Parathyroid adenoma (tissue), 2 donors: ENCODE data around the gene ANTXRL.
A peak's percentile ranks its signal among the peaks of the same experiment; 100 is the strongest.

Source experiments
- H2AFZ ChIP-seq: fragments of 300-600 bp; sonication (generic); one replicate; pipeline ENCODE4 v1.7.0; 2017; ENCODE audit warnings: antibody characterized with exemption, mild to moderate bottlenecking
- H3K27ac ChIP-seq: fragments of 300-600 bp; sonication (generic); one replicate; pipeline ENCODE4 v1.7.0; 2017
- H3K27me3 ChIP-seq: fragments of 300-600 bp; sonication (generic); one replicate; pipeline ENCODE4 v1.7.0; 2017; ENCODE audit warnings: low read length; ENCODE audit not compliant: control insufficient read depth, insufficient read depth
- H3K36me3 ChIP-seq: fragments of 300-600 bp; sonication (generic); one replicate; pipeline ENCODE4 v1.7.0; 2017; ENCODE audit warnings: low read length; ENCODE audit not compliant: control insufficient read depth, insufficient read depth
- H3K4me1 ChIP-seq: fragments of 300-600 bp; sonication (generic); one replicate; pipeline ENCODE4 v1.7.0; 2017; ENCODE audit warnings: control low read depth
- H3K4me2 ChIP-seq: fragments of 300-600 bp; sonication (generic); one replicate; pipeline ENCODE4 v1.7.0; 2017; ENCODE audit warnings: low read length
- H3K4me3 ChIP-seq: fragments of 300-600 bp; sonication (generic); one replicate; pipeline ENCODE4 v1.7.0; 2017; ENCODE audit warnings: low read depth, low read length
- H3K79me2 ChIP-seq: fragments of 300-600 bp; sonication (generic); one replicate; pipeline ENCODE4 v1.7.0; 2017; ENCODE audit warnings: control low read depth
- H3K9ac ChIP-seq: fragments of 300-600 bp; sonication (generic); one replicate; pipeline ENCODE4 v1.7.0; 2017; ENCODE audit warnings: mild to moderate bottlenecking
- H3K9me3 ChIP-seq: fragments of 300-600 bp; sonication (generic); one replicate; pipeline ENCODE4 v1.7.0; 2017; ENCODE audit warnings: low read length; ENCODE audit not compliant: control insufficient read depth
- CTCF ChIP-seq: fragments of 300-600 bp; sonication (generic); IDR thresholded peaks from one replicate; pipeline ENCODE4 v1.7.0; 2017; ENCODE audit warnings: antibody characterized with exemption, mild to moderate bottlenecking
- donor health status: primary hyperparathyroidism.

Gene ANTXRL

GRCh38 chr10:46323176-46323575 is 36.4 kb downstream of the ANTXRL start:
- TF ChIP-seq CTCF: no peak
- H3K4me3 ChIP-seq: no peak overlapping the region
- peak overlapping the region; percentile 50 for H2AFZ ChIP-seq
- peaks cover 9% of the 10 kb centered on the region for H3K4me1 ChIP-seq
- H3K27ac ChIP-seq: no peak overlapping the region
- no peak overlapping the region for H3K4me2 ChIP-seq
- no peak overlapping the region for H3K9ac ChIP-seq
- H3K36me3 ChIP-seq: no peaks in the 10 kb centered on the region
- H3K79me2 ChIP-seq: no peaks in the 10 kb centered on the region
- H3K9me3 ChIP-seq: no peaks in the 10 kb centered on the region
- no peaks in the 10 kb centered on the region for H3K27me3 ChIP-seq

- peak overlapping the region; percentile 20 for H3K27ac ChIP-seq
- H3K4me1 ChIP-seq: peaks cover 9% of the 10 kb centered on the region
- H3K4me3 ChIP-seq: no peak overlapping the region
- no peaks in the 10 kb centered on the region for H3K36me3 ChIP-seq
- H3K9me3 ChIP-seq: no peaks in the 10 kb centered on the region
- H3K4me2 ChIP-seq: no peak overlapping the region
- no peaks in the 10 kb centered on the region for H3K27me3 ChIP-seq
- H3K9ac ChIP-seq: no peak overlapping the region
- H3K79me2 ChIP-seq: no peaks in the 10 kb centered on the region
- peak; percentile 74 for TF ChIP-seq CTCF
- H2AFZ ChIP-seq: peak overlapping the region; percentile 52
Observed at GRCh38 chr10:46325021-46325420, 38.2 kb downstream of the ANTXRL start.

- H3K4me3 ChIP-seq: no peak overlapping the region
- H3K9ac ChIP-seq: no peak overlapping the region
- TF ChIP-seq CTCF: no peak
- H3K9me3 ChIP-seq: no peaks in the 10 kb centered on the region
- no peaks in the 10 kb centered on the region for H3K36me3 ChIP-seq
- peaks cover 9% of the 10 kb centered on the region for H3K4me1 ChIP-seq
- no peaks in the 10 kb centered on the region for H3K79me2 ChIP-seq
- H3K27ac ChIP-seq: no peak overlapping the region
- H3K27me3 ChIP-seq: no peaks in the 10 kb centered on the region
- no peak overlapping the region for H3K4me2 ChIP-seq
- no peak overlapping the region for H2AFZ ChIP-seq
Observed at GRCh38 chr10:46326066-46326465, 39.3 kb downstream of the ANTXRL start.

GRCh38 chr10:46326971-46327370 is 40.2 kb downstream of the ANTXRL start:
- Histone ChIP-seq H3K27me3 (no peaks in the 10 kb centered on the region), H3K4me3 (no peak overlapping the region), H3K4me1 (peaks cover 9% of the 10 kb centered on the region), H3K9ac (no peak overlapping the region), H2AFZ (no peak overlapping the region), H3K9me3 (no peaks in the 10 kb centered on the region), H3K4me2 (no peak overlapping the region), H3K27ac (no peak overlapping the region), H3K36me3 (no peaks in the 10 kb centered on the region), H3K79me2 (no peaks in the 10 kb centered on the region)
- no peak for TF ChIP-seq CTCF

GRCh38 chr10:46327685-46328084 is 40.9 kb downstream of the ANTXRL start:
- H3K79me2 ChIP-seq: no peaks in the 10 kb centered on the region
- H3K27me3 ChIP-seq: no peaks in the 10 kb centered on the region
- H3K27ac ChIP-seq: no peak overlapping the region
- no peaks in the 10 kb centered on the region for H3K9me3 ChIP-seq
- no peak overlapping the region for H3K4me2 ChIP-seq
- H2AFZ ChIP-seq: no peak overlapping the region
- no peak overlapping the region for H3K4me3 ChIP-seq
- peaks cover 9% of the 10 kb centered on the region for H3K4me1 ChIP-seq
- H3K9ac ChIP-seq: no peak overlapping the region
- TF ChIP-seq CTCF: no peak
- H3K36me3 ChIP-seq: no peaks in the 10 kb centered on the region
